ENCODE results near the gene NT5DC1.

The NT5DC1 gene

DNA sequence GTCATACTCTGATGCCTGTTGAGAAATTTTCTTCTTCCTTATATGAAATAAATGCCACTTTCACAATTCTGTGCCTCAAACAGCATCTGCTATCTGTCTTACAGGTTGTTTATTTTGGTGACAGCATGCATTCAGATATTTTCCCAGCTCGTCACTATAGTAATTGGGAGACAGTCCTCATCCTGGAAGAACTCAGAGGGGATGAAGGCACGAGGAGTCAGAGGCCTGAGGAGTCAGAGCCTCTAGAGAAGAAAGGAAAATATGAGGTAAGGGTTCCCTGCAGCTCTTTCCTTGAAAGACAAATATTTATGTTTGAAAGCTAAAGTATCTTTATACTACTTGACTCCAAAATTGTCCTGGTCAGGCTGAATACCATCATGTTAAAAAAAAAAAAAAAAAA, 137.4 kb downstream of the NT5DC1 start:
- Histone ChIP-seq H3K4me3 (ENCODE audit: low read depth, low read length) (no peak overlapping the region), H3K9me3 (ENCODE audit: control insufficient read depth, insufficient read depth, low read depth, low read length) (no peaks in the 10 kb centered on the region), H3K36me3 (ENCODE audit: control insufficient read depth in 2 of 2, insufficient read depth in 1 of 2, low read length in 2 of 2) (peaks cover 0 to 8% of the 10 kb centered on the region in 2 experiments; a peak in 1 of 3 replicates), H3K27ac (ENCODE audit: extremely low read depth, low read depth, low read length) (no peak overlapping the region), H3K4me1 (ENCODE audit: control insufficient read depth, insufficient read depth, low read length) (no peaks in the 10 kb centered on the region)
- CTCF ChIA-PET = interaction anchor here (1.5 to 1.8 kb wide), 2 partner anchors 20 to 22 kb away, joined by 5 to 6 read pairs; no protein-coding TSS in a partner anchor
- POLR2A ChIA-PET = no interaction called here
- TF ChIP-seq SCRT2 (tag by site-specific recombination; IDR thresholded peaks at IDR 0.05) = 0 out of 2 replicates have a peak, but pooled peaks have one; percentile 23
- no peak for TF ChIP-seq SALL2 (tag by site-specific recombination; IDR thresholded peaks at IDR 0.05; ENCODE audit: borderline replicate concordance)
- peak; percentile 33 for TF ChIP-seq ZIC2 (tag by site-specific recombination; IDR thresholded peaks at IDR 0.05)
- no peak for TF ChIP-seq EGR2 (tag by site-specific recombination; IDR thresholded peaks at IDR 0.05; ENCODE audit: low read depth)

DNA sequence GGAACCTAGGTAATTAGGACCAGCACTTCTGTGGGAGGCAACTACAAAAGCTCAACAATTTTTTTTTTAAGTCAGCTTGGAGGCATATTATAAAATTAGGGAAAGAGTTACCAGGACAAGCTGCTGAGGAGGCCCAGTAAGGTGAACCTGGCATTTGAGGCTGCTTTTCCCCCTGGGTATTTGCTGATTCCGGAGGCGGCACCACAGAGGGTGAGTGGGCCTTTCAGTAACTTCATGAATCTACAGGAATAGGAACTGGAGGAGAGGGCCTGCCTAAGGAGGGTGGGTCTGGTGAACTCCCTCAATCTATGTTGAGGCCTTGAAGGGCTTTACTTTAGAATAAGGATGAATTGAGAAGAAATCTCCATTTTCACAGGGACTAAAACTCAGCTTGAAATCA, 138.6 kb downstream of the NT5DC1 start:
- POLR2A ChIA-PET = no interaction called here
- Histone ChIP-seq H3K36me3 (ENCODE audit: control insufficient read depth in 2 of 2, insufficient read depth in 1 of 2, low read length in 2 of 2) (peaks cover 0 to 8% of the 10 kb centered on the region in 2 experiments; a peak in 1 of 3 replicates), H3K4me1 (ENCODE audit: control insufficient read depth, insufficient read depth, low read length) (peaks cover 11% of the 10 kb centered on the region; the same call in 1 of the 2 replicates), H3K4me3 (ENCODE audit: low read depth, low read length) (no peak overlapping the region), H3K27ac (ENCODE audit: extremely low read depth, low read depth, low read length) (no peak overlapping the region), H3K9me3 (ENCODE audit: control insufficient read depth, insufficient read depth, low read depth, low read length) (no peaks in the 10 kb centered on the region)
- CTCF ChIA-PET = interaction anchor here (0.6 to 1.8 kb wide), 4 partner anchors 21 to 414 kb away, joined by 3 to 6 read pairs (median 4); no protein-coding TSS in a partner anchor
- peak; percentile 56 for TF ChIP-seq ZFHX2 (tag by site-specific recombination; conservative IDR thresholded peaks at IDR 0.05)
- peak; percentile 48 for TF ChIP-seq EGR2 (tag by site-specific recombination; IDR thresholded peaks at IDR 0.05; ENCODE audit: low read depth)
- TF ChIP-seq ZNF510 (tag by site-specific recombination; IDR thresholded peaks at IDR 0.05; ENCODE audit: insufficient replicate concordance) = no peak
- TF ChIP-seq ZNF211 (tag by site-specific recombination; IDR thresholded peaks at IDR 0.05; ENCODE audit: low read depth) = no peak
- no peak for TF ChIP-seq ZNF707 (tag by site-specific recombination; IDR thresholded peaks at IDR 0.05)
- no peak for TF ChIP-seq ZNF544 (tag by site-specific recombination; IDR thresholded peaks at IDR 0.05)

DNA sequence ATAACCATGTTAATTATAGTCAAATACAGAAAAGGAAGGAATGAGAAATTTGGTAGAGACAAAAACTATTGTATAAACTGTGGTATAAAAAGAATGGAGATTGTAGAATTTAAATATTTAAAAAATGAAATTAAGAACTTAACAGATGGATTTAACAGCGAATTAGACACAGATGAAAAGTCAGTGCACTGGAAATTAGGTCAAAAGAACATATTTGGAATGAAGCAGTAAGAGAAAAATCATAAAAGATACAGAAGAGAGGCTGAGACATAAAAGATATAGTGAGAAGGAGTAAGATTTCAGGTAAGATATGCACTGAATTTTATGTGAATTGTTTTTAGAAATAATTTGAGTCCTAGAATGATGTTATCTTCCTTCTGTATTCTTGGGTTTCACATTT, 139.2 kb downstream of the NT5DC1 start:
- ChIA-PET POLR2A (no interaction called here), CTCF (interaction anchor here (1.8 kb wide), 1 partner anchor 23 kb away, joined by 6 read pairs; no protein-coding TSS in a partner anchor)
- Histone ChIP-seq H3K4me1 (ENCODE audit: control insufficient read depth, insufficient read depth, low read length) (peaks cover 15% of the 10 kb centered on the region; the same call in 1 of the 2 replicates), H3K4me3 (ENCODE audit: low read depth, low read length) (no peak overlapping the region), H3K36me3 (ENCODE audit: control insufficient read depth in 2 of 2, insufficient read depth in 1 of 2, low read length in 2 of 2) (peaks cover 0 to 8% of the 10 kb centered on the region in 2 experiments; a peak in 1 of 3 replicates), H3K9me3 (ENCODE audit: control insufficient read depth, insufficient read depth, low read depth, low read length) (no peaks in the 10 kb centered on the region), H3K27ac (ENCODE audit: extremely low read depth, low read depth, low read length) (no peak overlapping the region)
- TF ChIP-seq KLF7 (tag by site-specific recombination; IDR thresholded peaks at IDR 0.05; ENCODE audit: borderline replicate concordance) (no peak), ZIC2 (tag by site-specific recombination; IDR thresholded peaks at IDR 0.05) (no peak), ZNF776 (tag by site-specific recombination; IDR thresholded peaks at IDR 0.05; ENCODE audit: borderline replicate concordance) (no peak), ZNF654 (tag by site-specific recombination; IDR thresholded peaks at IDR 0.05; ENCODE audit: low read depth) (no peak), ZNF16 (tag by site-specific recombination; IDR thresholded peaks at IDR 0.05; ENCODE audit: low read depth) (no peak), ZNF529 (tag by site-specific recombination; IDR thresholded peaks at IDR 0.05; ENCODE audit: insufficient replicate concordance) (no peak), KLF8 (tag by site-specific recombination; IDR thresholded peaks at IDR 0.05) (no peak), ZNF843 (tag by site-specific recombination; IDR thresholded peaks at IDR 0.05) (no peak), ZNF266 (tag by site-specific recombination; IDR thresholded peaks at IDR 0.05; ENCODE audit: low read depth) (no peak), ZNF596 (tag by site-specific recombination; IDR thresholded peaks at IDR 0.05) (no peak), BCL11B (tag by site-specific recombination; IDR thresholded peaks at IDR 0.05; ENCODE audit: low read depth) (no peak)
- TF ChIP-seq, protein P1, sequence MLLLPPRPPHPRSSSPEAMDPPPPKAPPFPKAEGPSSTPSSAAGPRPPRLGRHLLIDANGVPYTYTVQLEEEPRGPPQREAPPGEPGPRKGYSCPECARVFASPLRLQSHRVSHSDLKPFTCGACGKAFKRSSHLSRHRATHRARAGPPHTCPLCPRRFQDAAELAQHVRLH (tag by site-specific recombination; IDR thresholded peaks at IDR 0.05) = no peak
- TF ChIP-seq, protein P2, sequence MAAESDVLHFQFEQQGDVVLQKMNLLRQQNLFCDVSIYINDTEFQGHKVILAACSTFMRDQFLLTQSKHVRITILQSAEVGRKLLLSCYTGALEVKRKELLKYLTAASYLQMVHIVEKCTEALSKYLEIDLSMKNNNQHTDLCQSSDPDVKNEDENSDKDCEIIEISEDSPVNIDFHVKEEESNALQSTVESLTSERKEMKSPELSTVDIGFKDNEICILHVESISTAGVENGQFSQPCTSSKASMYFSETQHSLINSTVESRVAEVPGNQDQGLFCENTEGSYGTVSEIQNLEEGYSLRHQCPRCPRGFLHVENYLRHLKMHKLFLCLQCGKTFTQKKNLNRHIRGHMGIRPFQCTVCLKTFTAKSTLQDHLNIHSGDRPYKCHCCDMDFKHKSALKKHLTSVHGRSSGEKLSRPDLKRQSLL (tag by site-specific recombination; IDR thresholded peaks at IDR 0.05) = no peak
- TF ChIP-seq, protein P3, sequence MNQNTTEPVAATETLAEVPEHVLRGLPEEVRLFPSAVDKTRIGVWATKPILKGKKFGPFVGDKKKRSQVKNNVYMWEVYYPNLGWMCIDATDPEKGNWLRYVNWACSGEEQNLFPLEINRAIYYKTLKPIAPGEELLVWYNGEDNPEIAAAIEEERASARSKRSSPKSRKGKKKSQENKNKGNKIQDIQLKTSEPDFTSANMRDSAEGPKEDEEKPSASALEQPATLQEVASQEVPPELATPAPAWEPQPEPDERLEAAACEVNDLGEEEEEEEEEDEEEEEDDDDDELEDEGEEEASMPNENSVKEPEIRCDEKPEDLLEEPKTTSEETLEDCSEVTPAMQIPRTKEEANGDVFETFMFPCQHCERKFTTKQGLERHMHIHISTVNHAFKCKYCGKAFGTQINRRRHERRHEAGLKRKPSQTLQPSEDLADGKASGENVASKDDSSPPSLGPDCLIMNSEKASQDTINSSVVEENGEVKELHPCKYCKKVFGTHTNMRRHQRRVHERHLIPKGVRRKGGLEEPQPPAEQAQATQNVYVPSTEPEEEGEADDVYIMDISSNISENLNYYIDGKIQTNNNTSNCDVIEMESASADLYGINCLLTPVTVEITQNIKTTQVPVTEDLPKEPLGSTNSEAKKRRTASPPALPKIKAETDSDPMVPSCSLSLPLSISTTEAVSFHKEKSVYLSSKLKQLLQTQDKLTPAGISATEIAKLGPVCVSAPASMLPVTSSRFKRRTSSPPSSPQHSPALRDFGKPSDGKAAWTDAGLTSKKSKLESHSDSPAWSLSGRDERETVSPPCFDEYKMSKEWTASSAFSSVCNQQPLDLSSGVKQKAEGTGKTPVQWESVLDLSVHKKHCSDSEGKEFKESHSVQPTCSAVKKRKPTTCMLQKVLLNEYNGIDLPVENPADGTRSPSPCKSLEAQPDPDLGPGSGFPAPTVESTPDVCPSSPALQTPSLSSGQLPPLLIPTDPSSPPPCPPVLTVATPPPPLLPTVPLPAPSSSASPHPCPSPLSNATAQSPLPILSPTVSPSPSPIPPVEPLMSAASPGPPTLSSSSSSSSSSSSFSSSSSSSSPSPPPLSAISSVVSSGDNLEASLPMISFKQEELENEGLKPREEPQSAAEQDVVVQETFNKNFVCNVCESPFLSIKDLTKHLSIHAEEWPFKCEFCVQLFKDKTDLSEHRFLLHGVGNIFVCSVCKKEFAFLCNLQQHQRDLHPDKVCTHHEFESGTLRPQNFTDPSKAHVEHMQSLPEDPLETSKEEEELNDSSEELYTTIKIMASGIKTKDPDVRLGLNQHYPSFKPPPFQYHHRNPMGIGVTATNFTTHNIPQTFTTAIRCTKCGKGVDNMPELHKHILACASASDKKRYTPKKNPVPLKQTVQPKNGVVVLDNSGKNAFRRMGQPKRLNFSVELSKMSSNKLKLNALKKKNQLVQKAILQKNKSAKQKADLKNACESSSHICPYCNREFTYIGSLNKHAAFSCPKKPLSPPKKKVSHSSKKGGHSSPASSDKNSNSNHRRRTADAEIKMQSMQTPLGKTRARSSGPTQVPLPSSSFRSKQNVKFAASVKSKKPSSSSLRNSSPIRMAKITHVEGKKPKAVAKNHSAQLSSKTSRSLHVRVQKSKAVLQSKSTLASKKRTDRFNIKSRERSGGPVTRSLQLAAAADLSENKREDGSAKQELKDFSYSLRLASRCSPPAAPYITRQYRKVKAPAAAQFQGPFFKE (tag by site-specific recombination; IDR thresholded peaks at IDR 0.05; ENCODE audit: borderline replicate concordance) = no peak
